Gastrocnemius medialis (tissue), 4 donors: ENCODE measurements around the gene FARS2. TPM values are rescaled to one million over a fixed set of nuclear protein-coding genes. Genes with fewer than 3 reads are reported as not detected.

Source experiments
- ATAC-seq, 2 donors: fragments of 150-250 bp; one replicate each; pipeline ENCODE4 v1.9.1; 2016
- DNase-seq, 2 donors: peaks; one replicate each; pipeline ENCODE4 v3.0.0-alpha.2; 2019
- H3K27ac ChIP-seq, 4 donors: fragments of 200-600 bp; sonication (generic); 1 replicate in 1 of 4; 2 replicates in 3 of 4; pipeline ENCODE4 v1.5.1; 2016 to 2018; ENCODE audit warnings: mild to moderate bottlenecking in 2 of 4, moderate library complexity in 1 of 4
- H3K27me3 ChIP-seq, 3 donors: fragments of 200-600 bp; sonication (generic) in 2 of 3; 1 replicate in 1 of 3; 2 replicates in 2 of 3; pipeline versions ENCODE4 v1.5.1 to v1.6.0; 2016 to 2019; ENCODE audit warnings: mild to moderate bottlenecking in 1 of 3, moderate library complexity in 1 of 3
- H3K36me3 ChIP-seq, 2 donors: fragments of 200-600 bp; sonication (generic) in 1 of 2; one replicate each; pipeline ENCODE4 v1.5.1; 2017 to 2018
- H3K4me1 ChIP-seq, 2 donors: fragments of 200-600 bp; sonication (generic) in 1 of 2; one replicate each; pipeline ENCODE4 v1.5.1; 2016 to 2017; ENCODE audit warnings: mild to moderate bottlenecking in 2 of 2
- H3K4me3 ChIP-seq, 4 donors: fragments of 200-600 bp; sonication (generic) in 3 of 4; 1 replicate in 1 of 4; 2 replicates in 3 of 4; pipeline ENCODE4 v1.5.1; 2016 to 2019; ENCODE audit warnings: mild to moderate bottlenecking in 2 of 4
- H3K9me3 ChIP-seq, 3 donors: fragments of 200-600 bp; sonication (generic) in 2 of 3; 1 replicate in 1 of 3; 2 replicates in 2 of 3; pipeline ENCODE4 v1.5.1; 2016 to 2019
- POLR2A ChIP-seq, 2 donors: fragments of 450-650 bp; IDR thresholded peaks; one replicate each; pipeline ENCODE4 v1.6.1; 2017; ENCODE audit warnings: antibody characterized with exemption in 2 of 2, mild to moderate bottlenecking in 2 of 2, moderate library complexity in 2 of 2
- in situ Hi-C, 4 donors: fragments of 200-750 bp; cut with MboI; loops; one replicate each; pipeline versions ENCODE4 v1.15.0 to v1.8.0; 2017; ENCODE audit warnings: low sequenced_read_pairs in 4 of 4
- intact Hi-C: fragments of 100-400 bp; cut with DNase I; formaldehyde crosslinking; loops from one replicate; pipeline ENCODE4 v1.15.1; 2023; ENCODE audit warnings: low total_unique reads
- total RNA-seq, 4 donors: library from RNA; depleted of rRNA; stranded (reverse); fragments of >200 nt; gene quantifications; one replicate each; pipeline versions ENCODE4 v1.1.0 to v1.2.3, GENCODE V29; 2016
- TF ChIP-seq, protein P1 (sequence below), 5 experiments: fragments of 450-650 bp in 3 of 5; fragments of 200-600 bp in 2 of 5; sonication (generic) in 2 of 5; IDR thresholded peaks in 4 of 5; conservative IDR thresholded peaks in 1 of 5; 1 replicate in 4 of 5; 2 replicates in 1 of 5; pipeline ENCODE4 v1.5.1; 2016 to 2019; ENCODE audit warnings: antibody characterized with exemption in 5 of 5, mild to moderate bottlenecking in 3 of 5, moderate library complexity in 3 of 5

Gene FARS2
- total RNA-seq, 4 donors from 2014 or later = 13.6 to 24.0 (median 15.8) TPM

DNA sequence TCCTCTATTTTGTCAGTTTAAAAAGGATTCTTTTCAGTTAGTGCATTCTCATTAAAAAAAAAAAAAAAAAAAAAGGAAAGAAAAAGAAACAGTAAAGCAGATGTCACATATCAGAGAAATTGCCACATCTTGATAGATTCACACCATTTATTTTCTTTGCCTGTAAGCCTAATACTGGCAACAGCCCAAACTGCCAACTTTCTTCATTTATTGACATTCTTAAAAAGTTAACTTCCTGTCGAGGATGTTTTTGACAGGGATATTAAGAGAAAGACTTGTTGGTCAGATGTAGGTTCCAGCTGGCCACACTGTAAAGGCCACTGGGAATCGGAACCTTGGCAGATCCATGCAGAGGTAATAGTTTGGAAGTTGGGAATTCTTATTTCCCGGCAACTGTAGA lies 412.8 kb downstream of the FARS2 start:
- no peak for ATAC-seq
- TF ChIP-seq POLR2A (IDR thresholded peaks at IDR 0.05) = no peak
- TF ChIP-seq, protein P1, sequence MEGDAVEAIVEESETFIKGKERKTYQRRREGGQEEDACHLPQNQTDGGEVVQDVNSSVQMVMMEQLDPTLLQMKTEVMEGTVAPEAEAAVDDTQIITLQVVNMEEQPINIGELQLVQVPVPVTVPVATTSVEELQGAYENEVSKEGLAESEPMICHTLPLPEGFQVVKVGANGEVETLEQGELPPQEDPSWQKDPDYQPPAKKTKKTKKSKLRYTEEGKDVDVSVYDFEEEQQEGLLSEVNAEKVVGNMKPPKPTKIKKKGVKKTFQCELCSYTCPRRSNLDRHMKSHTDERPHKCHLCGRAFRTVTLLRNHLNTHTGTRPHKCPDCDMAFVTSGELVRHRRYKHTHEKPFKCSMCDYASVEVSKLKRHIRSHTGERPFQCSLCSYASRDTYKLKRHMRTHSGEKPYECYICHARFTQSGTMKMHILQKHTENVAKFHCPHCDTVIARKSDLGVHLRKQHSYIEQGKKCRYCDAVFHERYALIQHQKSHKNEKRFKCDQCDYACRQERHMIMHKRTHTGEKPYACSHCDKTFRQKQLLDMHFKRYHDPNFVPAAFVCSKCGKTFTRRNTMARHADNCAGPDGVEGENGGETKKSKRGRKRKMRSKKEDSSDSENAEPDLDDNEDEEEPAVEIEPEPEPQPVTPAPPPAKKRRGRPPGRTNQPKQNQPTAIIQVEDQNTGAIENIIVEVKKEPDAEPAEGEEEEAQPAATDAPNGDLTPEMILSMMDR (IDR thresholded peaks at IDR 0.05 in 4 of 5, conservative IDR thresholded peaks at IDR 0.05 in 1 of 5) = no peak
- DNase-seq = no peak
- Histone ChIP-seq H3K9me3 (no peaks in the 10 kb centered on the region), H3K27me3 (no peaks in the 10 kb centered on the region), H3K27ac (no peak overlapping the region), H3K4me1 (peaks cover 28 to 38% of the 10 kb centered on the region in 2 donors), H3K4me3 (no peak overlapping the region), H3K36me3 (no peaks in the 10 kb centered on the region)
- in situ Hi-C loops (no loop called here), intact Hi-C loops (loop anchor here (5.0 kb wide), 1 partner anchor 78 kb away; no protein-coding TSS in a partner anchor)

DNA sequence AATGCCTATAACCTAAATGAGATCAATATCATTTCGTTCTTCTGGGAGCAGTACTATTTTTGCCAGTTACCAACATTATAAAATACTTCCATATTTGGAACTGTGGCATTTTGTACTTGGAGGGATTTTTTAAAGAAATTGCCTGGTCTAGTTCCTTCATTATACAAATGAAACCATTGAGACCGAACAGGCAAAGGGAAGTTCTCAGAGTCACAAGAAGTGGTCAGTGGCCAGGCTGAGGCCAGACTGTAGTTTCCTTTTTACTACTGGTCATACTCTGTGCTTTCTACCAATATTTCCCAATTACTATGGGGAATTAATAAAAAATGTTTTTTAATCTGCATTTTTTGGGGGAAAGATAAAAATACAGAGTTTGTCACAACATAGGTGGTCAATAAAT lies 413.4 kb downstream of the FARS2 start:
- intact Hi-C loops (loop anchor here (5.0 kb wide), 1 partner anchor 78 kb away; no protein-coding TSS in a partner anchor), in situ Hi-C loops (no loop called here)
- TF ChIP-seq, protein P1 (IDR thresholded peaks at IDR 0.05 in 4 of 5, conservative IDR thresholded peaks at IDR 0.05 in 1 of 5) = no peak
- no peak for TF ChIP-seq POLR2A (IDR thresholded peaks at IDR 0.05)
- Histone ChIP-seq H3K36me3 (no peaks in the 10 kb centered on the region), H3K27ac (no peak overlapping the region), H3K4me1 (peaks cover 28 to 38% of the 10 kb centered on the region in 2 donors), H3K27me3 (no peaks in the 10 kb centered on the region), H3K4me3 (no peak overlapping the region), H3K9me3 (no peaks in the 10 kb centered on the region)
- no peak for ATAC-seq
- DNase-seq = no peak

DNA sequence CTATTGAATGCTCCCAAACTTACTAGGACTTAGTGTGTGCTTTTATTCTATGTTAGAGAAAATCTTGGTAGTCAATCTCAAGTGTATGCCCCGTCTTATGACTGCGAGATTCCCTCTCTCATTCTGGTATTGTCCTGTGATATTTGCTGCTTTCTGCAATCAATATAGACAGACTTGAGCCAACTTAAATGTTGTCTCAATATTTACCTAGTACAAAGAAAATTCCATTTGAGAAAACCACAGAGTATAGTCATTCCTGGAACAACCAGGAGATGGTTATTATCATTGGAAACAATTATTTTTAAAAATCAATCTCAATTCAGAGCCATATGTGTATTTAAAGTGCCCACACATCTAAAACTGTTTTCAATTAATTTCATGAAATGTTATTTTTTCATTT lies 415.4 kb downstream of the FARS2 start:
- DNase-seq (no peak), ATAC-seq (no peak)
- H3K9me3 ChIP-seq = no peaks in the 10 kb centered on the region
- in situ Hi-C loops (no loop called here), intact Hi-C loops (no loop called here)
- H3K27me3 ChIP-seq = no peaks in the 10 kb centered on the region
- no peak overlapping the region for H3K4me3 ChIP-seq
- no peak for TF ChIP-seq POLR2A (IDR thresholded peaks at IDR 0.05)
- TF ChIP-seq, protein P1 (IDR thresholded peaks at IDR 0.05 in 4 of 5, conservative IDR thresholded peaks at IDR 0.05 in 1 of 5) = no peak
- no peaks in the 10 kb centered on the region for H3K36me3 ChIP-seq
- H3K4me1 ChIP-seq = peaks cover 28% of the 10 kb centered on the region in 2 donors
- no peak overlapping the region for H3K27ac ChIP-seq

DNA sequence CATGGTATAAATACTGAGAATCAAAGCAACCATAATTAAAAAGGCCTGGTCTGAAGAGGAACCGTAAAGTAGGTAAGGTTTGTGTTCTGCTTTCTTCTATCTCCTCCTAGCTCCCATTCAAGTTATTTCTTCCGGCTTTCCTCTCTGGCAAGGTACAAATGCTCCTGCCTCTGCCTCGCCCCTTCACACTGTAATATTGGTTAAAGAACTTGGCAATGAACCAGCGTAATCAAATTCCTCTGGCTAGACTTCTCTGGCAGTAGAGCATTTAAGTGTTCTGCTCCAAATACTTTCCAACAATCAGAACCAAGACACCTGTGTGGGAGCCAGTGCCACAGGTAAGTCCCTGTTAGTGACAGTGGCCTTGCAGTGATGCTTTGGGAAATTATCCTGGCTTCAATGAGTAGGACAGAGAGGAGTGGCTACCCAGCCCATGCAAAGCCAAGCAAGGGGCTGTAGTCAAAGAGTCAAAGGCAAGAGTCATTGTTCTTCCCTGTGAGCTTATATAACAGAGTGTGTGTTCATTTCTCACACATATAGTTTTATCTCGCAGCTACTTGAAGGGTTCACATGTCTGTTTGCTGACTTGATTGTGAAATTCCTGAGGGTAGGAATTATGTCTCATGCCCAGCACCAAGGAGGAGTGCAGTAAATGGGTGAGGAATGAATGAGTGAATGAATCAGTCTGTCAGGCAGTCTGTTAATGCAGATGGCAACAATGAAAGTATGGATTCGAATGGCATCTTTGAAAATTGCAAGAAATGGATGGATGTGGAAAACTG lies 416.1 kb downstream of the FARS2 start:
- Histone ChIP-seq H3K9me3 (no peaks in the 10 kb centered on the region), H3K4me1 (peaks cover 21% of the 10 kb centered on the region in 2 donors), H3K27ac (no peak overlapping the region), H3K36me3 (no peaks in the 10 kb centered on the region), H3K4me3 (no peak overlapping the region), H3K27me3 (no peaks in the 10 kb centered on the region)
- no peak for DNase-seq
- ATAC-seq = no peak
- TF ChIP-seq, protein P1 (IDR thresholded peaks at IDR 0.05 in 4 of 5, conservative IDR thresholded peaks at IDR 0.05 in 1 of 5) = no peak
- in situ Hi-C loops = no loop called here
- intact Hi-C loops = no loop called here
